Gastroesophageal sphincter (tissue), 4 donors: ENCODE data around the gene GNPAT. TPM values are rescaled to one million over a fixed set of nuclear protein-coding genes. Genes with fewer than 3 reads are reported as not detected.

Experiments
- ATAC-seq: fragments of 150-250 bp; one replicate; pipeline ENCODE4 v1.9.1; 2016; ENCODE audit warnings: mild to moderate bottlenecking, moderate library complexity
- H3K27ac ChIP-seq, 4 donors: fragments of 200-600 bp; sonication (generic) in 3 of 4; 1 replicate in 3 of 4; 2 replicates in 1 of 4; pipeline ENCODE4 v1.5.1; 2016 to 2019
- H3K27me3 ChIP-seq: fragments of 200-600 bp; sonication (generic); one replicate; pipeline ENCODE4 v1.5.1; 2019
- H3K36me3 ChIP-seq, 2 donors: fragments of 200-600 bp; sonication (generic); one replicate each; pipeline ENCODE4 v1.5.1; 2019; ENCODE audit warnings: control low read depth in 1 of 2
- H3K4me1 ChIP-seq, 3 donors: fragments of 200-600 bp; sonication (generic); 1 replicate in 2 of 3; 2 replicates in 1 of 3; pipeline ENCODE4 v1.5.1; 2016 to 2019; ENCODE audit warnings: control low read depth in 2 of 3
- H3K4me3 ChIP-seq, 2 donors: fragments of 200-600 bp; sonication (generic); one replicate each; pipeline ENCODE4 v1.5.1; 2019; ENCODE audit warnings: mild to moderate bottlenecking in 1 of 2, moderate library complexity in 1 of 2
- H3K9me3 ChIP-seq, 3 donors: fragments of 200-600 bp; sonication (generic); one replicate each; pipeline ENCODE4 v1.5.1; 2017 to 2019; ENCODE audit warnings: control low read depth in 2 of 3
- EP300 ChIP-seq: sonication (generic); formaldehyde crosslinking; IDR thresholded peaks from one replicate; pipeline ENCODE4 v1.6.1; 2017; ENCODE audit warnings: antibody characterized with exemption, mild to moderate bottlenecking
- POLR2A ChIP-seq, 2 donors: fragments of 450-650 bp; IDR thresholded peaks; one replicate each; pipeline ENCODE4 v1.6.1; 2017; ENCODE audit warnings: antibody characterized with exemption in 2 of 2, mild to moderate bottlenecking in 2 of 2, moderate library complexity in 1 of 2
- POLR2AphosphoS5 ChIP-seq: sonication (generic); formaldehyde crosslinking; IDR thresholded peaks from one replicate; pipeline ENCODE4 v1.6.1; 2017; ENCODE audit warnings: antibody characterized with exemption
- WGBS, 2 donors: methylation state at CpG; one replicate each; pipeline ENCODE4 v1.1.5; 2018; ENCODE audit warnings: low coverage in 1 of 2; 5-methylcytosine and 5-hydroxymethylcytosine counted together
- total RNA-seq, 4 donors: library from RNA; depleted of rRNA; stranded (reverse); fragments of >200 nt; gene quantifications; one replicate each; pipeline ENCODE4 v1.1.0, GENCODE V29; 2016
- TF ChIP-seq, protein P1 (sequence below), 4 experiments: fragments of 200-600 bp in 2 of 4; fragments of 450-650 bp in 2 of 4; sonication (generic) in 1 of 4; IDR thresholded peaks; one replicate each; pipeline ENCODE4 v1.5.1; 2017 to 2019; ENCODE audit warnings: antibody characterized with exemption in 4 of 4, mild to moderate bottlenecking in 2 of 4, moderate library complexity in 2 of 4

GNPAT gene
- total RNA-seq, 4 donors from 2014 or later: 43.8 to 74.5 (median 57.7) TPM

DNA sequence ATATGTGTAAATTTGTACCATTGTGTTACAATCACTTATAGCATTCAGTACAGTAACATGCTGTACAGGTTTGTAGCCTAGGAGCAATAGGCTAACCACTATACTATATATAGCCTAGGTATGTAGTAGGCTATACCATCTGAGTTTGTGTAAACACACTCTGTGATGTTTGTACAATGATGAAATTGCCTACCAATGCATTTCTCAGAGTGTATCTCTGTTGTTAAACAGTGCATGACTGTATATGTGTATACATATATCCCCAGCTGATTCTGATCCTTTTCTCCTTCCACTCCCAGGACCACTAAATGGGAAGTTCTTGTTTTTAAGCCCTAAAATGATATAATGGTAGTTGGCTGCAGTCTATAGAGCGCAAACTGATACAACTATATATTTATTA lies 7.8 kb downstream of the GNPAT start:
- TF ChIP-seq POLR2AphosphoS5 (no peak), POLR2A (IDR thresholded peaks at IDR 0.05) (no peak), EP300 (no peak)
- TF ChIP-seq, protein P1, sequence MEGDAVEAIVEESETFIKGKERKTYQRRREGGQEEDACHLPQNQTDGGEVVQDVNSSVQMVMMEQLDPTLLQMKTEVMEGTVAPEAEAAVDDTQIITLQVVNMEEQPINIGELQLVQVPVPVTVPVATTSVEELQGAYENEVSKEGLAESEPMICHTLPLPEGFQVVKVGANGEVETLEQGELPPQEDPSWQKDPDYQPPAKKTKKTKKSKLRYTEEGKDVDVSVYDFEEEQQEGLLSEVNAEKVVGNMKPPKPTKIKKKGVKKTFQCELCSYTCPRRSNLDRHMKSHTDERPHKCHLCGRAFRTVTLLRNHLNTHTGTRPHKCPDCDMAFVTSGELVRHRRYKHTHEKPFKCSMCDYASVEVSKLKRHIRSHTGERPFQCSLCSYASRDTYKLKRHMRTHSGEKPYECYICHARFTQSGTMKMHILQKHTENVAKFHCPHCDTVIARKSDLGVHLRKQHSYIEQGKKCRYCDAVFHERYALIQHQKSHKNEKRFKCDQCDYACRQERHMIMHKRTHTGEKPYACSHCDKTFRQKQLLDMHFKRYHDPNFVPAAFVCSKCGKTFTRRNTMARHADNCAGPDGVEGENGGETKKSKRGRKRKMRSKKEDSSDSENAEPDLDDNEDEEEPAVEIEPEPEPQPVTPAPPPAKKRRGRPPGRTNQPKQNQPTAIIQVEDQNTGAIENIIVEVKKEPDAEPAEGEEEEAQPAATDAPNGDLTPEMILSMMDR (IDR thresholded peaks at IDR 0.05): no peak
- Histone ChIP-seq H3K4me3 (no peak overlapping the region), H3K27me3 (no peaks in the 10 kb centered on the region), H3K36me3 (peaks cover 0 to 39% of the 10 kb centered on the region in 2 donors), H3K4me1 (peaks cover 0 to 11% (median 0%) of the 10 kb centered on the region in 3 donors), H3K27ac (no peak overlapping the region), H3K9me3 (no peaks in the 10 kb centered on the region)
- ATAC-seq: no peak
- 100% methylated on average over 1 of the region's 1 CpG for WGBS, 2 donors

- H3K27ac ChIP-seq: no peak overlapping the region
- H3K27me3 ChIP-seq: no peaks in the 10 kb centered on the region
- no peak for ATAC-seq
- H3K4me1 ChIP-seq: no peaks in the 10 kb centered on the region
- WGBS, 2 donors: 33 to 86% methylated on average over 1 to 3 of the region's 3 CpGs
- no peaks in the 10 kb centered on the region for H3K9me3 ChIP-seq
- H3K36me3 ChIP-seq: peaks cover 0 to 69% of the 10 kb centered on the region in 2 donors
- no peak for TF ChIP-seq EP300
- TF ChIP-seq POLR2A (IDR thresholded peaks at IDR 0.05): no peak
- TF ChIP-seq POLR2AphosphoS5: no peak
- TF ChIP-seq, protein P1 (IDR thresholded peaks at IDR 0.05): no peak
- no peak overlapping the region for H3K4me3 ChIP-seq
These were observed 11.3 kb downstream of the GNPAT start for GRCh38 chr1:231252336-231252735.

- H3K27ac ChIP-seq: no peak overlapping the region
- no peak for ATAC-seq
- WGBS, 2 donors: 75 to 90% methylated on average over 2 to 4 of the region's 4 CpGs
- TF ChIP-seq POLR2AphosphoS5 (no peak), POLR2A (IDR thresholded peaks at IDR 0.05) (no peak), EP300 (no peak)
- TF ChIP-seq, protein P1 (IDR thresholded peaks at IDR 0.05): no peak
- H3K36me3 ChIP-seq: peaks cover 0 to 96% of the 10 kb centered on the region in 2 donors
- H3K4me3 ChIP-seq: no peak overlapping the region
- no peaks in the 10 kb centered on the region for H3K9me3 ChIP-seq
- no peaks in the 10 kb centered on the region for H3K4me1 ChIP-seq
- no peaks in the 10 kb centered on the region for H3K27me3 ChIP-seq
These were observed 19.3 kb downstream of the GNPAT start for GRCh38 chr1:231260351-231260750.

GRCh38 chr1:231264642-231265041 lies 23.6 kb downstream of the GNPAT start:
- 100% methylated on average over 1 of the region's 1 CpG for WGBS, 2 donors
- Histone ChIP-seq H3K9me3 (no peaks in the 10 kb centered on the region), H3K36me3 (peaks cover 6 to 98% of the 10 kb centered on the region in 2 donors), H3K27me3 (no peaks in the 10 kb centered on the region), H3K27ac (no peak overlapping the region), H3K4me1 (no peaks in the 10 kb centered on the region), H3K4me3 (no peak overlapping the region)
- TF ChIP-seq, protein P1 (IDR thresholded peaks at IDR 0.05): no peak
- no peak for TF ChIP-seq POLR2AphosphoS5
- no peak for TF ChIP-seq EP300
- TF ChIP-seq POLR2A (IDR thresholded peaks at IDR 0.05): no peak
- ATAC-seq: no peak

- 83 to 90% methylated on average over 3 of the region's 3 CpGs for WGBS, 2 donors
- H3K4me1 ChIP-seq: no peaks in the 10 kb centered on the region
- no peak for ATAC-seq
- H3K4me3 ChIP-seq: no peak overlapping the region
- H3K27ac ChIP-seq: no peak overlapping the region
- no peaks in the 10 kb centered on the region for H3K27me3 ChIP-seq
- H3K36me3 ChIP-seq: peaks cover 6 to 98% of the 10 kb centered on the region in 2 donors
- no peak for TF ChIP-seq POLR2A (IDR thresholded peaks at IDR 0.05)
- no peak for TF ChIP-seq EP300
- no peaks in the 10 kb centered on the region for H3K9me3 ChIP-seq
These were observed 24.4 kb downstream of the GNPAT start for GRCh38 chr1:231265379-231265778.
